Activated T-cell treated with anti-CD3 and anti-CD28 coated beads, Interleukin-2, amount 50 U/mL, for 72 hours (primary cell): ENCODE measurements around the gene CSF1R. TPM values are rescaled to one million over a fixed set of nuclear protein-coding genes. Genes with fewer than 3 reads are reported as not detected.
"Not testable (repeated sequence)": the region's sequence is repeated elsewhere in the genome, so short reads cannot be mapped to it uniquely, and the experiment has no call there.

Source experiments
- ATAC-seq, 2 donors: fragments of 150-1000 bp; cut with Tn5 transposase; replicated peaks in 1 of 2; 2 replicates each; pipeline ENCODE4 v1.10.0; 2021; ENCODE audit warnings: moderate library complexity in 2 of 2, mild to moderate bottlenecking in 1 of 2
- DNase-seq, 2 donors: peaks; one replicate each; pipeline ENCODE4 v3.0.0; 2021 to 2022; ENCODE audit warnings: mixed read lengths in 1 of 2
- H3K27ac Mint-ChIP-seq: one replicate; pipeline ENCODE4 v1.8.0; 2022; ENCODE audit warnings: mild to moderate bottlenecking, moderate library complexity, mixed read lengths
- H3K27me3 Mint-ChIP-seq: one replicate; pipeline ENCODE4 v1.8.0; 2022; ENCODE audit warnings: low read depth, mixed read lengths
- H3K36me3 Mint-ChIP-seq, 2 donors: one replicate each; pipeline ENCODE4 v1.8.0; 2022; ENCODE audit warnings: mixed read lengths in 2 of 2, mild to moderate bottlenecking in 1 of 2; ENCODE audit not compliant: insufficient read depth in 2 of 2
- H3K4me1 Mint-ChIP-seq: one replicate; pipeline ENCODE4 v1.8.0; 2022; ENCODE audit warnings: low read depth, mixed read lengths
- H3K4me3 Mint-ChIP-seq, 2 donors: one replicate each; pipeline ENCODE4 v1.8.0; 2022; ENCODE audit warnings: mild to moderate bottlenecking in 2 of 2, mixed read lengths in 2 of 2, moderate library complexity in 2 of 2
- H3K9me3 Mint-ChIP-seq, 2 donors: one replicate each; pipeline ENCODE4 v1.8.0; 2022; ENCODE audit warnings: mixed read lengths in 2 of 2
- total RNA-seq, 2 donors: library from RNA; stranded (reverse); gene quantifications; one replicate each; pipeline ENCODE4 v1.2.3, GENCODE V29; 2022

The CSF1R gene
- total RNA-seq, 2 donors from 2014 or later: 1.2 to 1.8 TPM

DNA sequence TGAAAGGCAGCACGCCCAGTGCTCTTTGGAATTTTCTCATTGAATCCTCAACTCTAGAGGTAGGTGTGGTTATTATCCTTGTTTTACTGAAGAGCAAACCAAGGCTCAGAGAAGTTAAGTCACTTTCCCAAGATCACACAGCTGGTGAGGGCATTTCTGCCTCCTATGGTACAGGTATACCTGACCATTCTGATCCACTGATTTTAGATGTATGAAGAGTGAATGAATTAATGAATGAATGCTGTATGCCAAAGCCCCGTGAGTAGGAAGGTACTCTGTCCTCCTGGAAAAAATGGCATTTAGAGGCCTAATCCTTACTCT lies 18.2 kb upstream of the CSF1R start:
- no peaks in the 10 kb centered on the region for H3K36me3 Mint-ChIP-seq
- no peak for DNase-seq
- no peak for ATAC-seq
- H3K9me3 Mint-ChIP-seq: no peaks in the 10 kb centered on the region
- no peak overlapping the region for H3K4me3 Mint-ChIP-seq
- H3K27ac Mint-ChIP-seq: no peak overlapping the region
- no peaks in the 10 kb centered on the region for H3K4me1 Mint-ChIP-seq
- H3K27me3 Mint-ChIP-seq: no peaks in the 10 kb centered on the region

DNA sequence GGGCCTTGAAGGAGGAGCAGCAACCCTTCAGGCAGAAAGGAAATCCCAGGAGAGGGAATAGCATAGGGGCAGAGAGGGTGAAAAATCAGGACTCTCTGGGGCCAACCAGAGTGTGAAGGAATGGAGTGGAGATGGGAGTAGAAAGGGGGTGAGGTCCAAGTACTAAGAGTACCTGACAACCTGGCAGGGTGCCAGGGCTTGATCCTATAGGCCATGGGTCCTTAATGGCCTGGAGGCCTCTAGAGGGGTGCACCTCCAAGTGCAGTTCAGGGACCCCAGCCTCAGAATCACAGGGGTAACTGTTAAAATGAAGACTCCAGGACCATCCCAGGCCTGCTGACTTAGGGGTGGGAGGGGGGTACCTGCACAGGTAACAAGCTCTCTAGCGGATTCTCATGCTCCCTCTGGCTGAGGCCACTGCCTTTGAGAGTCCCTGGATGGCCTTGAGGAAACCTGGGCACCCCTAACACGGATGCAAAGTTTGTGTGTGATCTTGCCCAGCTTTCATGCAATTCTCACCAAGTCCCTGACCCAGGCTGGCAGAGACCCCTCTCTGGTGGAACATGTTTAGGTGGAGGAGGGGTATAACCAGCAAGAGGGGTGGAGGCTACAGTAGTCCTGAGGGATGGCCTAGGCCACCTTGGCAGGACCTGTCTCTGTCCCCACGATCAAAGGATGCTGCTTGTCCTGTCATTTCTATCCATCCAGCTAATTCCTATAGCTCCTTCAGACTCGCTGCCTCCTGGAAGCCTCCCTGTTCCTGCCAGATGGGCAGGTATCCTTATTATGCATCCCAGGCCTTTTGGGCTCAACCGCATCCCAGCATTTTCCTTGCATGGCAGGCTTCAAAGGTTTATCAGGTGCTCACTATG lies 17.6 kb upstream of the CSF1R start:
- ATAC-seq: no peak
- Mint-ChIP-seq H3K27ac (no peak overlapping the region), H3K4me1 (no peaks in the 10 kb centered on the region), H3K36me3 (no peaks in the 10 kb centered on the region), H3K27me3 (no peaks in the 10 kb centered on the region), H3K9me3 (no peaks in the 10 kb centered on the region), H3K4me3 (no peak overlapping the region)
- no peak for DNase-seq

DNA sequence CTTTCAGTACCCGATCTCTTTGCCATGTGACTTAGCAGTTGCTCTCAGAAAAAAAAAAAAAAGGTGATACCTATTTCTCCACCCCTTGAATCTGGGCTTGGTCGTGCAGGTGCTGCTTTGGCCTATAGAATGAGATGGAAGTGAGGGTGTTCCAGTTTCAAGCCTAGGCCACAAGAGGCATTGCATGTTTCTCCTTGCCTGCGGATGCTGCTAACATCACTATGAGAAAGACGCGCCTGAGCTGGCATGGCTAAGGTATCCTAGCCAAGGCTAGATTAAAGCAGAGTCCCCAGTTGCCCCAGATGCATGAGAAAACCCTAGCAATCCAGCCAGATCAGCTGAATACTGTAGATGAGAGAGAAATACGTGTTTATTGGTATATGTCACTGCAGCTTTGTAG lies 14.7 kb upstream of the CSF1R start:
- no peak overlapping the region for H3K4me3 Mint-ChIP-seq
- no peaks in the 10 kb centered on the region for H3K36me3 Mint-ChIP-seq
- ATAC-seq (no peak), DNase-seq (no peak)
- H3K27me3 Mint-ChIP-seq: peaks cover 8% of the 10 kb centered on the region
- H3K9me3 Mint-ChIP-seq: no peaks in the 10 kb centered on the region
- H3K27ac Mint-ChIP-seq: no peak overlapping the region
- H3K4me1 Mint-ChIP-seq: no peaks in the 10 kb centered on the region

DNA sequence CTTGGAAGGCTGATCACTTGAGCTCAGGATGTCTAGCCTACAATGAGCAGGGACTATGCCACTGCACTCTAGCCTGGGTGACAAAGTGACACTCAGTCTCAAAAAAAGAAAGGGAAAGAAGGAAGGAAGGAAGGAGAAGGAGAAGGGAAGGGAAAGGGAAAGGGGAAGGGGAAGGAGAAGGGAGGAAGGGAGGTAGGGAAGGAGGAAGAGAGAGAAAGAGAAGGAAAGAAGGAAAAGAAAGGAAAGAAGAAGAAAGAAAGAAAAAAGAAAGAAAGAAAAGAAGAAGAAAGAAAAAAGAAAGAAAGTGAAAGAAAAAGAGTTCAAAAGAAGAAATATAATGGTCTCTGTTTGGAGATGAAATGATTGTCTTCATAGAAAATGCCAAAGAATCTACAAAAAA lies 10.8 kb upstream of the CSF1R start:
- Mint-ChIP-seq H3K27me3 (peaks cover 21% of the 10 kb centered on the region), H3K4me1 (peaks cover 9% of the 10 kb centered on the region), H3K27ac (peak overlapping the region; percentile 20), H3K4me3 (no peak overlapping the region), H3K36me3 (no peaks in the 10 kb centered on the region), H3K9me3 (no peaks in the 10 kb centered on the region)
- ATAC-seq (no peak), DNase-seq (no peak)

DNA sequence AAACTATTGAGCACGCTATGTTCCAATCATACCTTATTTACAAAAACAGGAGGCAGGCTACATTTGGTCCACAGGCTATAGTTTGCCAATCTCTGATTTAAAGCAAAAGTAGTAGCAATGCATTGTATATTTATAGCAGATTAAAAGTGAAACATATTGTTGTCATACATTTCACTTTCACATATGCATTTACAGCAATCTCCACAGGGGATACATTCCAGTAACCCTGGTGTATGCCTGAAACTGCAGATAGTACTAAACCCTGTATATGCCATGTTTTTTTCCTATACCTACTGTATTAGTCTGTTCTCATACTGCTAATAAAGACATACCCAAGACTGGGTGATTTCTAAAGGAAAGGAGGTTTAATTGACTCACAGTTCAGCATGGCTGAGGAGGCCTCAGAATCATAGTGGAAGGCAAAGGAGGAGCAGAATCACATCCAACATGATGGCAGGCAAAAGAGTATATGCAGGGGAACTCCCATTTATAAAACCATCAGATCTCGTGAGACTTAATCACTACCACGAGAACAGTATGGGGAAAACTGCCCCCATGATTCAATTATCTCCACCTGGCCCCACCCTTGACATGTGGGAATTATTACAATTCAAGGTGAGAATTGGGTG lies 5.9 kb upstream of the CSF1R start:
- peak overlapping the region; percentile 80 for H3K27ac Mint-ChIP-seq
- no peaks in the 10 kb centered on the region for H3K36me3 Mint-ChIP-seq
- peak; percentile 90 to 92 for ATAC-seq
- H3K27me3 Mint-ChIP-seq: peaks cover 50% of the 10 kb centered on the region
- DNase-seq: no peak
- H3K4me1 Mint-ChIP-seq: peaks cover 20% of the 10 kb centered on the region
- H3K9me3 Mint-ChIP-seq: no peaks in the 10 kb centered on the region
- peak overlapping the region; percentile 13 to 72 for H3K4me3 Mint-ChIP-seq

DNA sequence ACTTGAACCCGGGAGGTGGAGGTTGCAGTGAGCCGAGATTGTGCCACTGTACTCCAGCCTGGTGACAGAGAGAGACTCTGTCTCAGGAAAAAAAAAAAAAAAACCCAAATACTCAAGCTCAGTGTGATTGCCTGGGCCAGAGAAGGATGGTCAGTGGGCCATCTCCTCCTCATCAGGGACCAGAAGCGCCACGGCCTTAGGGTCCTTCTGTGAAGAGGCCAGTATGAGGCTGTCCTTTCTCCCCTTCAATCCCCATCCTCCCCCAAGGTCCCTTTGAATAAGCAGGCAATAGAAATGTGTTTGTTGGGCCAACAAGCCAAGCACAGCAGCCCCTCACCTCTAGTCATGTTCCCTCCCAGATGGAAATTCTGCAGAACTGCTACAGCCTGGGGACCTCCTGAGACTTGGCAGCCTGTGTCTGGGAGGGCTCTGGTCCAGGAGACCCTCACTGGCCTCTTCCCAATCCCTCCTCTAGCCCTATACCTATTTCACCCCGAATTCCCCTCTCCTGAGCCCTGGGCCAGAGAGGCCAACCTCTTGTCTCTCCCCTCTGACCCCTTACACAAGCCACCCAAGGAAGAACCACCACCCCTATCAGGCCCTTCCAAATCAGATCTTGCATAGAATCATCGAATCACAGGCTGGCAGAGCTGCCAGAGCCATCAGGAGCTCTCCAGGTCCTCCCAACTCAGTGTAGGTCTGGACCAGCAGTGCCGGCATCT lies 1.0 kb downstream of the CSF1R start:
- no peaks in the 10 kb centered on the region for H3K36me3 Mint-ChIP-seq
- no peak for DNase-seq
- H3K4me3 Mint-ChIP-seq: no peak overlapping the region
- H3K9me3 Mint-ChIP-seq: no peaks in the 10 kb centered on the region
- peaks cover 49% of the 10 kb centered on the region for H3K27me3 Mint-ChIP-seq
- peaks cover 13% of the 10 kb centered on the region for H3K4me1 Mint-ChIP-seq
- H3K27ac Mint-ChIP-seq: no peak overlapping the region
- no peak for ATAC-seq

DNA sequence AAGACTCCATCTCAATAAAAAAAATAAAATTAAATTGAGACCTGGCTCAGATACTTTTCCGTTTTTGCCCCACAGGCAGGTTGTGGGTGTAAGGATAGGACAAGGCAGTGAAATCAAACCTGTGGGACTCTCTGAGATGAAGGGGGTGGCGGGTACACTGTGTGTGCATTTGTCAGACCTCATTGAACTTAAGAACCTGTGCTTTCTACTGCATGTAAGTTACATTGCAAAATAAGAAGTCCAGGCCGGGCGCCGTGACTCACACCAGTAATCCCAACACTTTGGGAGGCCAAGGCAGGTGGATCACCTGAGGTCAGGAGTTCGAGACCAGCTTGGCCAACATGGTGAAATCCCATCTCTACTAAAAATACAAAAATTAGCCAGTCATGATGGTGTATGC lies 1.6 kb downstream of the CSF1R start:
- Mint-ChIP-seq H3K27me3 (peaks cover 48% of the 10 kb centered on the region), H3K4me1 (peaks cover 13% of the 10 kb centered on the region)
- ATAC-seq, H3K27ac Mint-ChIP-seq, H3K9me3 Mint-ChIP-seq, H3K36me3 Mint-ChIP-seq, DNase-seq, H3K4me3 Mint-ChIP-seq: not testable (repeated sequence)

DNA sequence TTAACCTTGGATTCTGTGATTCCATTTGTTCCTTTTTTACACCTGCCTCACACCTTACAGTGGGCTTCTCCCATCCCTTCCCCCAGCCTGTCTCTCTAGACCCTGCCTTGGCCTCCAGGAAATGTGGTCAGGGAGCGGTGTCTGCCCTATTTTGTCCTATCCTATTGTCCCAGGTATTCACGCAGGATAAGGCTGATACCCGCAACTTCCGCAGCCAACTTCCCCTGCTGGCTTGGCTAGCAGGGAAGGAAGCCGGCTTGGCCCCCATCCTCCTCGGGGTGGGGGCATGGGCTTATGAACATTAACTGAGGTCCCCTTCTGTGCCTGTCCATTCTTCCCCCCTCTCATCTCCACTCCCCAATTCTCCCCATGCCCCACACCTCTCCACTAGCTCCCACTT lies 3.5 kb downstream of the CSF1R start:
- Mint-ChIP-seq H3K27ac (no peak overlapping the region), H3K9me3 (no peaks in the 10 kb centered on the region), H3K36me3 (no peaks in the 10 kb centered on the region), H3K4me1 (peaks cover 13% of the 10 kb centered on the region), H3K27me3 (peaks cover 35% of the 10 kb centered on the region), H3K4me3 (no peak overlapping the region)
- no peak for ATAC-seq
- DNase-seq: no peak

DNA sequence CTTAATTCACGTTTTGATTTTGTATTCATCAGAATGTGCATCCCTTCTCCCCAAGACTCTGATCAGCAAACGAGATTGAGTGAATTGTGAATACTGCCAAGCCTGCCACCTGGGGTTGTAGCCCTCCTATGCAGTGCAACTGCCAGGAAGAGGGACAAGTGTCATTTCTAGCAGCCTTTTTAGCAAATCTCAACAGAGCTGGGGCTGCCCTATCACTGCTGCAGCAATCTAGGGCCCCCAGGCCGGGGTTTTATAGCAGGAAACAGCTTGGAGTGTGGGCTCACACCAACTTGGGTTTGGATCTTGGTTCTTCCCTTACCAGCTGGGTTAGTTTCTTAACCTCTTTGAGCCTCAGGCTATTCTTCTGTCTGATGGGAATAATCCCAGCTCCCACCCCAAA lies 4.0 kb downstream of the CSF1R start:
- Mint-ChIP-seq H3K9me3 (no peaks in the 10 kb centered on the region), H3K4me1 (peaks cover 13% of the 10 kb centered on the region), H3K4me3 (peak overlapping the region in 1 of 2 donors; percentile 29), H3K27ac (no peak overlapping the region), H3K27me3 (peaks cover 30% of the 10 kb centered on the region), H3K36me3 (no peaks in the 10 kb centered on the region)
- no peak for ATAC-seq
- DNase-seq: no peak

DNA sequence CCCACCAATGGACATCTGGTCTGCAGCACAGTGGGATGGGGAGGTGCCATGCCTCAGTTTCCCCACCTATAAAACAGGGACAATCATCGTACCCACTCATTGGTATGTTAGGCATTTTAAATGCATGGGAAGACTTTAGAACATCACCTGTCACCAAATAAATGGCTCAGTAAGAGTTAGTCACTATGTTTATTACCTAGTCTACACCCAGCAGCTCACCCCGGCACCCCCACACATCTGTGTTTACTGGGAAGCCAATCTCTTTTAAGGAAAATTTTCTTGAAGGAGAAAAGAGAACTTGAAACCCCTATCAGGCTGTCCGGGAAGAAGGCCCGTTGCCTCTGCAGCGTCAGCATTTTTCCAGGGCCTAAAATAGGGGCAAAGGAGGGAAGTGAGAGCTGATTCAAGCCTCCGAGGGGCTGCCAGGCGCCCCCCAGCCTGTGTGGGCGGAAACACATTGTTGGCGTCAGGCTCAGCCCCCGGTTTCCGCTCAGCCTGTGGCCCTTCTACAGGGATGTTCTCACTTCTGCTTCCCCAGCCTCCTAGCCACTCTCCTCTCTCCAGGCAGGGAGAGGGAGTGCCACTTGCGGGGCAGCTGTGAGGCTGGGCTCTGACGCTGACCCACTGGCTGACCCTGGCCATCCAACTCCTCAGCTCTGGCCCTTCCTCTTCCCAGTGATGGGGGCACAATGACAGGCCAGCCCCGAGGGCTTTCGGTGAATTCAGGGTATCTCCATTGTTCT lies 4.6 kb downstream of the CSF1R start:
- ATAC-seq (peak in 1 of 2 donors; percentile 41), DNase-seq (peak in 1 of 2 donors; percentile 15)
- H3K27me3 Mint-ChIP-seq: peaks cover 30% of the 10 kb centered on the region

DNA sequence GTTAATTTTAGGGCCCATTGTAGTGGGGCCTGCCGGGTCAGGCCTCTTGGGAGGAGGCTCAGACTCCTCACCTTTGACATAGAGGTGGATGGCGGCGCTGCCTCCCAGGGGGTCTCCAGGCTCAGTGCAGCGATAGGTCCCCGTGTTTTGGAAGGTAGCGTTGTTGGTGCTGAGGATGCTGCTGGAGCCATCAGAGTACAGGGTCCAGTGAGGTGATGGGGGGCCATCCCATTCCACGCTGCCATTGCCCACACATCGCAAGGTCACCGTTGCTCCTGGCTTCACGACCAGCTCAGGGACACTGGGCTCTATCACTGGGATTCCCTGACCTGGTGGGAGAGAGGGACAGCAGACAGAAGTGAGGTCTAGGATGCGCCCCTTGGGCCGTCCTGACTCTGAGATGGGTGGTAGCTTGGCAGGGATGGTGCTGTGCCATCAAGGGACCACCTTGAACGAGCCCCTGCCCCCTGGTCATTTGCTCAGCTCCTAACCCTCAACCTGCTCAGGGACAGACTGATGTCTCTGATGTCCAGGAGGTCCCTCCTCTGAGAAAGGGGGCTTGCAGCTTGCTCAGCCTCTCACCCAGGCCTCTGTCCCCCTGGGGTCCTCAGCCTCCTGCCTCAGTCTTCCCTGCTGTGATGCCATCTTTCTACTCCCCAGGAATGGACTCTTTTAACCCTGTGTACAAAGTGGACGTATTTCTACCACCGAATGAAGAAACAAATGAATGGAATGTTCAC lies 5.5 kb downstream of the CSF1R start:
- Mint-ChIP-seq H3K4me1 (peaks cover 13% of the 10 kb centered on the region), H3K27ac (no peak overlapping the region)

More for the DNA sequence above, 4.6 kb downstream of the CSF1R start:
- Mint-ChIP-seq H3K36me3 (no peaks in the 10 kb centered on the region), H3K9me3 (no peaks in the 10 kb centered on the region), H3K27ac (no peak overlapping the region), H3K4me3 (peak overlapping the region in 1 of 2 donors; percentile 29), H3K4me1 (peaks cover 13% of the 10 kb centered on the region)

DNA sequence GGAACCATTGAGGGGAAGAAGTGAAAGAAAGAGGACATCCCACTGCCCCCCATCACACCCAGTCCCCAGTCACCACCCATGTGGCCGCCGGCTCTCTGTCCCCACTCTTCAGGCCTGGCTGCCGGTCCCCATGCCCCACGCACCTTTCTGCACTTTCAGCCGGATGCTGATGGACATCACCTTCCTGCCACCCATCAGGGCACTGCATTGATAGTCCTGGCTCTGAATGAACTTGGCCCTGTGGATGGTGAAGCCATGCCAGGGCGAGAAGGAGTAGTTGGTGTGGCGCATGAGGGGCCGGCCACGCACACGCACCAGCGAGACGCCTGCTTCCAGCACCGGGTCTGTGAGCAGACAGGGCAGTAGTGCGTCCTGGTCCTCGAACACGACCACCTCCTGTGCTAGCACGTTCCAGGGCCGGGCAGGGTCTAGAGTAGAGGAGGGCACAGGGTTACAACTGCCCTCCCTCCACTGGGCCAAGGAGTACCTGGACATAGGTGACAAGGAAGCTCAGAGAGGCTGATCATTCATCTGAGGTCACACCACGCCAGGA lies 6.4 kb downstream of the CSF1R start:
- H3K9me3 Mint-ChIP-seq: no peaks in the 10 kb centered on the region
- H3K4me3 Mint-ChIP-seq: no peak overlapping the region
- H3K4me1 Mint-ChIP-seq: peaks cover 13% of the 10 kb centered on the region
- ATAC-seq (no peak), DNase-seq (no peak)
- H3K36me3 Mint-ChIP-seq: no peaks in the 10 kb centered on the region
- no peak overlapping the region for H3K27ac Mint-ChIP-seq
- H3K27me3 Mint-ChIP-seq: peaks cover 21% of the 10 kb centered on the region

More for the DNA sequence above, 5.5 kb downstream of the CSF1R start:
- ATAC-seq: no peak
- Mint-ChIP-seq H3K27me3 (peaks cover 28% of the 10 kb centered on the region), H3K9me3 (no peaks in the 10 kb centered on the region), H3K36me3 (no peaks in the 10 kb centered on the region), H3K4me3 (no peak overlapping the region)
- DNase-seq: no peak
